Medulla oblongata (tissue), 1 donor: ENCODE measurements around the gene LILRA2.
"Not testable (repeated sequence)": the region's sequence is repeated elsewhere in the genome, so short reads cannot be mapped to it uniquely, and the experiment has no call there.

Experiments
- DNase-seq: peaks from one replicate; pipeline ENCODE4 v3.0.0-alpha.2; 2015; ENCODE audit errors: extremely low spot score

The LILRA2 gene

GRCh38 chr19:54571715-54572615, 1.6 kb upstream of the LILRA2 start:
- peak; percentile 10 for DNase-seq

- DNase-seq = peak; percentile 62
Measured at GRCh38 chr19:54572696-54573311, 786 bp upstream of the LILRA2 start.

GRCh38 chr19:54574051-54574450, 461 bp downstream of the LILRA2 start:
- DNase-seq = no peak

- no peak for DNase-seq
Measured at GRCh38 chr19:54574527-54575056, 1.0 kb downstream of the LILRA2 start.

- not testable (repeated sequence) for DNase-seq
Measured at GRCh38 chr19:54575205-54575604, 1.6 kb downstream of the LILRA2 start.

- DNase-seq = no peak
Measured at GRCh38 chr19:54576411-54576976, 2.9 kb downstream of the LILRA2 start.

GRCh38 chr19:54577334-54577733, 3.7 kb downstream of the LILRA2 start:
- no peak for DNase-seq

GRCh38 chr19:54578268-54578667, 4.7 kb downstream of the LILRA2 start:
- not testable (repeated sequence) for DNase-seq

- no peak for DNase-seq
Measured at GRCh38 chr19:54586397-54586796, 12.8 kb downstream of the LILRA2 start.

GRCh38 chr19:54587026-54587425, 13.4 kb downstream of the LILRA2 start:
- no peak for DNase-seq

- peak; percentile 53 for DNase-seq
Measured at GRCh38 chr19:54593445-54593844, 19.9 kb downstream of the LILRA2 start, which contains the start of gene LILRA1. Gene LILRA1, plus strand, starts transcription at chr19:54593632. Its CDS starts 613 bp downstream, at chr19:54594245.

- DNase-seq = peak; percentile 37
Measured at GRCh38 chr19:54593931-54594626, 20.5 kb downstream of the LILRA2 start.

- DNase-seq = no peak
Measured at GRCh38 chr19:54594737-54595136, 21.1 kb downstream of the LILRA2 start.

GRCh38 chr19:54595680-54596436, 22.3 kb downstream of the LILRA2 start:
- DNase-seq = not testable (repeated sequence)

- DNase-seq = no peak
Measured at GRCh38 chr19:54600212-54600611, 26.6 kb downstream of the LILRA2 start.

GRCh38 chr19:54606230-54606629, 32.6 kb downstream of the LILRA2 start:
- peak; percentile 30 for DNase-seq

GRCh38 chr19:54606891-54607784, 33.5 kb downstream of the LILRA2 start:
- DNase-seq = peak; percentile 11

- DNase-seq = no peak
Measured at GRCh38 chr19:54607785-54608150, 34.2 kb downstream of the LILRA2 start.

- no peak for DNase-seq
Measured at GRCh38 chr19:54608205-54608604, 34.6 kb downstream of the LILRA2 start.

GRCh38 chr19:54608792-54609191, 35.2 kb downstream of the LILRA2 start:
- DNase-seq = no peak
